ENCODE data around the gene ATP4B. TPM values are rescaled to one million over a fixed set of nuclear protein-coding genes. Genes with fewer than 3 reads are reported as not detected.

Gene ATP4B
- total RNA-seq, 1 donor from 2014 or later = not detected

GRCh38 chr13:113608967-113609533 lies 48.9 kb downstream of the ATP4B start:
- H3K36me3 ChIP-seq (ENCODE audit: control insufficient read depth in 3 of 3, insufficient read depth in 3 of 3, low read length in 3 of 3) = peaks cover 2 to 13% (median 5%) of the 10 kb centered on the region in 3 donors
- no peak overlapping the region for H3K4me3 ChIP-seq (ENCODE audit: low read length in 3 of 3)
- no peak overlapping the region for H3K9ac ChIP-seq (ENCODE audit: low read depth in 1 of 3, low read length in 3 of 3)
- H3K27me3 ChIP-seq (ENCODE audit: control insufficient read depth in 3 of 3, insufficient read depth in 3 of 3, low read length in 3 of 3) = no peaks in the 10 kb centered on the region
- H3K27ac ChIP-seq (ENCODE audit: low read depth, low read length) = no peak overlapping the region
- peaks cover 4 to 12% (median 8%) of the 10 kb centered on the region in 3 donors for H3K4me1 ChIP-seq (ENCODE audit: control insufficient read depth in 3 of 3, insufficient read depth in 3 of 3, low read length in 3 of 3)
- H3K9me3 ChIP-seq (ENCODE audit: control insufficient read depth in 3 of 3, low read length in 3 of 3) = peaks cover 0 to 2% (median 0%) of the 10 kb centered on the region in 3 donors

GRCh38 chr13:113607889-113608635 lies 49.9 kb downstream of the ATP4B start:
- no peak overlapping the region for H3K27ac ChIP-seq (ENCODE audit: low read depth, low read length)
- peaks cover 2 to 13% (median 5%) of the 10 kb centered on the region in 3 donors for H3K36me3 ChIP-seq (ENCODE audit: control insufficient read depth in 3 of 3, insufficient read depth in 3 of 3, low read length in 3 of 3)
- no peak overlapping the region for H3K4me3 ChIP-seq (ENCODE audit: low read length in 3 of 3)
- H3K27me3 ChIP-seq (ENCODE audit: control insufficient read depth in 3 of 3, insufficient read depth in 3 of 3, low read length in 3 of 3) = no peaks in the 10 kb centered on the region
- H3K9ac ChIP-seq (ENCODE audit: low read depth in 1 of 3, low read length in 3 of 3) = no peak overlapping the region
- H3K9me3 ChIP-seq (ENCODE audit: control insufficient read depth in 3 of 3, low read length in 3 of 3) = peaks cover 0 to 2% (median 0%) of the 10 kb centered on the region in 3 donors
- H3K4me1 ChIP-seq (ENCODE audit: control insufficient read depth in 3 of 3, insufficient read depth in 3 of 3, low read length in 3 of 3) = peaks cover 4 to 12% (median 8%) of the 10 kb centered on the region in 3 donors

- Histone ChIP-seq H3K36me3 (ENCODE audit: control insufficient read depth in 3 of 3, insufficient read depth in 3 of 3, low read length in 3 of 3) (peaks cover 2 to 13% (median 5%) of the 10 kb centered on the region in 3 donors), H3K27ac (ENCODE audit: low read depth, low read length) (no peak overlapping the region)
Observed at GRCh38 chr13:113607056-113607888, 50.7 kb downstream of the ATP4B start.

GRCh38 chr13:113605866-113606438 lies 52.0 kb downstream of the ATP4B start:
- no peak overlapping the region for H3K27ac ChIP-seq (ENCODE audit: low read depth, low read length)
- peaks cover 0 to 7% (median 2%) of the 10 kb centered on the region in 3 donors for H3K36me3 ChIP-seq (ENCODE audit: control insufficient read depth in 3 of 3, insufficient read depth in 3 of 3, low read length in 3 of 3)
- no peaks in the 10 kb centered on the region for H3K27me3 ChIP-seq (ENCODE audit: control insufficient read depth in 3 of 3, insufficient read depth in 3 of 3, low read length in 3 of 3)
- no peak overlapping the region for H3K9ac ChIP-seq (ENCODE audit: low read depth in 1 of 3, low read length in 3 of 3)
- peaks cover 4 to 12% (median 8%) of the 10 kb centered on the region in 3 donors for H3K4me1 ChIP-seq (ENCODE audit: control insufficient read depth in 3 of 3, insufficient read depth in 3 of 3, low read length in 3 of 3)
- H3K9me3 ChIP-seq (ENCODE audit: control insufficient read depth in 3 of 3, low read length in 3 of 3) = peaks cover 0 to 2% (median 0%) of the 10 kb centered on the region in 3 donors
- no peak overlapping the region for H3K4me3 ChIP-seq (ENCODE audit: low read length in 3 of 3)

More at GRCh38 chr13:113607056-113607888, 50.7 kb downstream of the ATP4B start:
- H3K9me3 ChIP-seq (ENCODE audit: control insufficient read depth in 3 of 3, low read length in 3 of 3) = peaks cover 0 to 2% (median 0%) of the 10 kb centered on the region in 3 donors
- peaks cover 4 to 12% (median 8%) of the 10 kb centered on the region in 3 donors for H3K4me1 ChIP-seq (ENCODE audit: control insufficient read depth in 3 of 3, insufficient read depth in 3 of 3, low read length in 3 of 3)
- peak overlapping the region in 1 of 3 donors; percentile 3 for H3K9ac ChIP-seq (ENCODE audit: low read depth in 1 of 3, low read length in 3 of 3)
- H3K27me3 ChIP-seq (ENCODE audit: control insufficient read depth in 3 of 3, insufficient read depth in 3 of 3, low read length in 3 of 3) = no peaks in the 10 kb centered on the region
- no peak overlapping the region for H3K4me3 ChIP-seq (ENCODE audit: low read length in 3 of 3)

GRCh38 chr13:113605461-113605860 lies 52.5 kb downstream of the ATP4B start:
- H3K27ac ChIP-seq (ENCODE audit: low read depth, low read length) = no peak overlapping the region
- peaks cover 0 to 3% (median 2%) of the 10 kb centered on the region in 3 donors for H3K36me3 ChIP-seq (ENCODE audit: control insufficient read depth in 3 of 3, insufficient read depth in 3 of 3, low read length in 3 of 3)
- H3K9ac ChIP-seq (ENCODE audit: low read depth in 1 of 3, low read length in 3 of 3) = no peak overlapping the region
- H3K9me3 ChIP-seq (ENCODE audit: control insufficient read depth in 3 of 3, low read length in 3 of 3) = peaks cover 0 to 2% (median 0%) of the 10 kb centered on the region in 3 donors
- peaks cover 4 to 12% (median 8%) of the 10 kb centered on the region in 3 donors for H3K4me1 ChIP-seq (ENCODE audit: control insufficient read depth in 3 of 3, insufficient read depth in 3 of 3, low read length in 3 of 3)
- H3K27me3 ChIP-seq (ENCODE audit: control insufficient read depth in 3 of 3, insufficient read depth in 3 of 3, low read length in 3 of 3) = no peaks in the 10 kb centered on the region
- H3K4me3 ChIP-seq (ENCODE audit: low read length in 3 of 3) = no peak overlapping the region

- peaks cover 0 to 2% (median 0%) of the 10 kb centered on the region in 3 donors for H3K9me3 ChIP-seq (ENCODE audit: control insufficient read depth in 3 of 3, low read length in 3 of 3)
- H3K27ac ChIP-seq (ENCODE audit: low read depth, low read length) = no peak overlapping the region
- no peak overlapping the region for H3K9ac ChIP-seq (ENCODE audit: low read depth in 1 of 3, low read length in 3 of 3)
- H3K36me3 ChIP-seq (ENCODE audit: control insufficient read depth in 3 of 3, insufficient read depth in 3 of 3, low read length in 3 of 3) = peaks cover 0 to 7% (median 2%) of the 10 kb centered on the region in 3 donors
- peaks cover 4 to 12% (median 8%) of the 10 kb centered on the region in 3 donors for H3K4me1 ChIP-seq (ENCODE audit: control insufficient read depth in 3 of 3, insufficient read depth in 3 of 3, low read length in 3 of 3)
- H3K27me3 ChIP-seq (ENCODE audit: control insufficient read depth in 3 of 3, insufficient read depth in 3 of 3, low read length in 3 of 3) = no peaks in the 10 kb centered on the region
- no peak overlapping the region for H3K4me3 ChIP-seq (ENCODE audit: low read length in 3 of 3)
Observed at GRCh38 chr13:113604186-113604585, 53.8 kb downstream of the ATP4B start.

- H3K4me1 ChIP-seq (ENCODE audit: control insufficient read depth in 3 of 3, insufficient read depth in 3 of 3, low read length in 3 of 3) = peaks cover 4 to 12% (median 8%) of the 10 kb centered on the region in 3 donors
- H3K27me3 ChIP-seq (ENCODE audit: control insufficient read depth in 3 of 3, insufficient read depth in 3 of 3, low read length in 3 of 3) = no peaks in the 10 kb centered on the region
- no peak overlapping the region for H3K4me3 ChIP-seq (ENCODE audit: low read length in 3 of 3)
- H3K36me3 ChIP-seq (ENCODE audit: control insufficient read depth in 3 of 3, insufficient read depth in 3 of 3, low read length in 3 of 3) = peaks cover under 1 to 4% (median 2%) of the 10 kb centered on the region in 3 donors
- H3K9ac ChIP-seq (ENCODE audit: low read depth in 1 of 3, low read length in 3 of 3) = no peak overlapping the region
- H3K9me3 ChIP-seq (ENCODE audit: control insufficient read depth in 3 of 3, low read length in 3 of 3) = peaks cover 0 to 2% (median 0%) of the 10 kb centered on the region in 3 donors
- no peak overlapping the region for H3K27ac ChIP-seq (ENCODE audit: low read depth, low read length)
Observed at GRCh38 chr13:113603116-113603710, 54.8 kb downstream of the ATP4B start.

GRCh38 chr13:113602291-113602988 lies 55.6 kb downstream of the ATP4B start:
- H3K9ac ChIP-seq (ENCODE audit: low read depth in 1 of 3, low read length in 3 of 3) = no peak overlapping the region
- H3K27ac ChIP-seq (ENCODE audit: low read depth, low read length) = no peak overlapping the region
- no peak overlapping the region for H3K4me3 ChIP-seq (ENCODE audit: low read length in 3 of 3)
- peaks cover 4 to 5% (median 4%) of the 10 kb centered on the region in 3 donors for H3K36me3 ChIP-seq (ENCODE audit: control insufficient read depth in 3 of 3, insufficient read depth in 3 of 3, low read length in 3 of 3)
- no peaks in the 10 kb centered on the region for H3K27me3 ChIP-seq (ENCODE audit: control insufficient read depth in 3 of 3, insufficient read depth in 3 of 3, low read length in 3 of 3)
- H3K9me3 ChIP-seq (ENCODE audit: control insufficient read depth in 3 of 3, low read length in 3 of 3) = peaks cover 0 to 2% (median 0%) of the 10 kb centered on the region in 3 donors
- H3K4me1 ChIP-seq (ENCODE audit: control insufficient read depth in 3 of 3, insufficient read depth in 3 of 3, low read length in 3 of 3) = peaks cover 3 to 8% (median 6%) of the 10 kb centered on the region in 3 donors

Data from skeletal muscle tissue (tissue), 4 donors.